H9 (cell line): ENCODE results near the gene KLHL1. TPM values are rescaled to one million over a fixed set of nuclear protein-coding genes. Genes with fewer than 3 reads are reported as not detected.

Experiments used
- DNase-seq: peaks from one replicate; pipeline ENCODE4 v3.0.0-alpha.2; 2017
- H2AFZ ChIP-seq: one replicate; pipeline ENCODE4 v1.6.1; 2013; ENCODE audit warnings: mild to moderate bottlenecking, low read length, control low read depth, moderate library complexity
- H2AK5ac ChIP-seq: 2 replicates; pipeline ENCODE4 v1.6.1; 2013; ENCODE audit warnings: low read length, control low read depth, mixed read lengths; ENCODE audit not compliant: insufficient read length
- H2BK120ac ChIP-seq: one replicate; pipeline ENCODE4 v1.6.1; 2013; ENCODE audit warnings: low read depth, mild to moderate bottlenecking, low read length, control low read depth, inconsistent platforms; ENCODE audit not compliant: poor library complexity, severe bottlenecking
- H2BK12ac ChIP-seq: 2 replicates; pipeline ENCODE4 v1.6.1; 2013; ENCODE audit warnings: low read length, control low read depth, mixed read lengths, low read depth; ENCODE audit not compliant: insufficient read length
- H2BK15ac ChIP-seq: 2 replicates; pipeline ENCODE4 v1.6.1; 2013; ENCODE audit warnings: low read depth, low read length, control low read depth
- H2BK20ac ChIP-seq: one replicate; pipeline ENCODE4 v1.6.1; 2013; ENCODE audit warnings: low read depth, mild to moderate bottlenecking, low read length, control low read depth, inconsistent platforms; ENCODE audit not compliant: poor library complexity, severe bottlenecking
- H2BK5ac ChIP-seq: 2 replicates; pipeline ENCODE4 v1.6.1; 2013; ENCODE audit warnings: low read length, control low read depth, mixed read lengths; ENCODE audit not compliant: insufficient read length
- H3K14ac ChIP-seq: 2 replicates; pipeline ENCODE4 v1.6.1; 2013; ENCODE audit warnings: low read length, control low read depth; ENCODE audit not compliant: insufficient read depth
- H3K18ac ChIP-seq: 2 replicates; pipeline ENCODE4 v1.6.1; 2013; ENCODE audit warnings: low read depth, mild to moderate bottlenecking, mixed read lengths, low read length, control low read depth; ENCODE audit not compliant: insufficient read length
- H3K23ac ChIP-seq: 2 replicates; pipeline ENCODE4 v1.6.1; 2013; ENCODE audit warnings: low read length, control low read depth, mixed read lengths, low read depth; ENCODE audit not compliant: insufficient read length
- H3K23me2 ChIP-seq: 2 replicates; pipeline ENCODE4 v1.6.1; 2013; ENCODE audit warnings: low read depth, mild to moderate bottlenecking, mixed read lengths, low read length, control low read depth; ENCODE audit not compliant: insufficient read length, poor library complexity, severe bottlenecking
- H3K27ac ChIP-seq: 2 replicates; pipeline ENCODE4 v1.5.1; 2013; ENCODE audit warnings: low read length, control low read depth, mixed read lengths, low read depth; ENCODE audit not compliant: insufficient read length
- H3K27me3 ChIP-seq: 2 replicates; pipeline ENCODE4 v1.6.1; 2013; ENCODE audit warnings: low read length, control low read depth, inconsistent platforms; ENCODE audit not compliant: insufficient read depth
- H3K4ac ChIP-seq: 2 replicates; pipeline ENCODE4 v1.6.1; 2013; ENCODE audit warnings: low read depth, mild to moderate bottlenecking, control low read depth, inconsistent platforms, low read length, moderate library complexity
- H3K4me1 ChIP-seq: 2 replicates; pipeline ENCODE4 v1.6.1; 2013; ENCODE audit warnings: low read length, control low read depth, inconsistent platforms; ENCODE audit not compliant: insufficient read depth
- H3K4me2 ChIP-seq: 2 replicates; pipeline ENCODE4 v1.6.1; 2013; ENCODE audit warnings: low read length, control low read depth, mixed read lengths; ENCODE audit not compliant: insufficient read length, insufficient read depth
- H3K56ac ChIP-seq: 2 replicates; pipeline ENCODE4 v1.6.1; 2013; ENCODE audit warnings: low read depth, mild to moderate bottlenecking, mixed read lengths, low read length, control low read depth; ENCODE audit not compliant: insufficient read length
- H3K79me1 ChIP-seq: 2 replicates; pipeline ENCODE4 v1.6.1; 2013; ENCODE audit warnings: low read depth, mild to moderate bottlenecking, moderate library complexity, low read length, control low read depth, inconsistent platforms; ENCODE audit not compliant: insufficient read depth, poor library complexity, severe bottlenecking
- H3K79me2 ChIP-seq: 2 replicates; pipeline ENCODE4 v1.6.1; 2013; ENCODE audit warnings: low read length, control low read depth, inconsistent platforms; ENCODE audit not compliant: insufficient read depth
- H3K9ac ChIP-seq: 2 replicates; pipeline ENCODE4 v1.6.1; 2013; ENCODE audit warnings: low read length, control low read depth, mixed read lengths; ENCODE audit not compliant: insufficient read length; ENCODE audit errors: extremely low read depth
- H3K9me3 ChIP-seq: one replicate; pipeline ENCODE4 v1.6.1; 2013; ENCODE audit warnings: low read depth, low read length, inconsistent platforms; ENCODE audit not compliant: control insufficient read depth
- H3T11ph ChIP-seq: one replicate; pipeline ENCODE4 v1.6.1; 2013; ENCODE audit warnings: mild to moderate bottlenecking, low read length, control low read depth, inconsistent platforms
- H4K20me1 ChIP-seq: one replicate; pipeline ENCODE4 v1.6.1; 2013; ENCODE audit not compliant: control insufficient read depth, insufficient read length, insufficient read depth
- H4K5ac ChIP-seq: 2 replicates; pipeline ENCODE4 v1.6.1; 2013; ENCODE audit warnings: low read depth, mild to moderate bottlenecking, mixed read lengths, low read length, control low read depth; ENCODE audit not compliant: insufficient read length
- H4K8ac ChIP-seq: replicated peaks from 2 replicates; pipeline ENCODE4 v1.6.1; 2013; ENCODE audit warnings: low read length, control low read depth, mixed read lengths, low read depth; ENCODE audit not compliant: insufficient read length
- H4K91ac ChIP-seq: 2 replicates; pipeline ENCODE4 v1.6.1; 2013; ENCODE audit warnings: low read depth, mild to moderate bottlenecking, moderate library complexity, mixed read lengths, low read length, control low read depth; ENCODE audit not compliant: insufficient read length
- H3K27ac Mint-ChIP-seq, 3 experiments: 2 replicates in 2 of 3; 3 replicates in 1 of 3; pipeline ENCODE4 v1.8.0; 2020 to 2021; ENCODE audit warnings: mixed read lengths in 3 of 3, mild to moderate bottlenecking in 1 of 3, moderate library complexity in 1 of 3
- H3K27me3 Mint-ChIP-seq: 2 replicates; pipeline ENCODE4 v1.8.0; 2021; ENCODE audit warnings: low read depth, mild to moderate bottlenecking, moderate library complexity, mixed read lengths
- H3K36me3 Mint-ChIP-seq, 3 experiments: 2 replicates in 2 of 3; 3 replicates in 1 of 3; pipeline ENCODE4 v1.8.0; 2020 to 2021; ENCODE audit warnings: low read depth in 3 of 3, mixed read lengths in 3 of 3; ENCODE audit not compliant: insufficient read depth in 1 of 3
- H3K4me1 Mint-ChIP-seq, 2 experiments: 2 replicates each; pipeline ENCODE4 v1.8.0; 2020; ENCODE audit warnings: mixed read lengths in 2 of 2
- H3K4me3 Mint-ChIP-seq, 2 experiments: 2 replicates in 1 of 2; 3 replicates in 1 of 2; pipeline ENCODE4 v1.8.0; 2020 to 2021; ENCODE audit warnings: mild to moderate bottlenecking in 2 of 2, mixed read lengths in 2 of 2, moderate library complexity in 1 of 2
- H3K9me3 Mint-ChIP-seq, 2 experiments: 2 replicates in 1 of 2; 3 replicates in 1 of 2; pipeline ENCODE4 v1.8.0; 2020; ENCODE audit warnings: mild to moderate bottlenecking in 2 of 2, mixed read lengths in 2 of 2, moderate library complexity in 1 of 2
- total RNA-seq: library from RNA; stranded (reverse); gene quantifications from 2 replicates; pipeline ENCODE4 v1.2.1, GENCODE V29; 2021
- TF ChIP-seq, protein P1 (sequence below): fragments of 200-600 bp; sonication (generic); conservative IDR thresholded peaks from 3 replicates; pipeline ENCODE4 v1.8.0; 2021; ENCODE audit warnings: antibody characterized with exemption, mild to moderate bottlenecking

The KLHL1 gene
- total RNA-seq, 1 experiment from 2014 or later = not detected

DNA sequence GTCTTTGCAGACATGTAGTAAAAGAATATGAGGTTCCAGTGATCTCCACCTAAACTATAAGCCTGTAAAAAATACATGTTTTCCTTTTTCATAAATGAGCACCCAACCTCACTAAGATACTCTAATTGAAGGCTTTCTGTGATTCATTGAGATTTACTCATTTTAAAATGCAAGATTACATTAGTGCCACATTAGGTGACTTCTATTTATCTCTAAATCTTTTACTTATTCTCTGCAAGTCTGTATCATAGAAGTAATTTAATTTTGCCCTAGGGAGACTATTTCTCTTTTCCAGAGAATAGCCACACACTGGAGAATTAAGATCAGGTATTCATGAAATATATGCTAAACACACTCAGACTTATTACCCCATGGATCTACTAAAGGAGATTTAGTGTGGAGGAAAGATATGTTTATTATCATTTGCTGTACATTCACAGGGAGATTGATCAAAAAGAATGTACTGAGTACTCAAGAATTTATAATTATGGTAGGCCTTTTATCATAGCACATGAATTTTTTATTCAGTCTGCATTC, 290.9 kb downstream of the KLHL1 start:
- DNase-seq = no peak
- Histone ChIP-seq H3K27me3 (no peaks in the 10 kb centered on the region), H2BK120ac (no peak overlapping the region), H3K79me2 (no peaks in the 10 kb centered on the region), H3K9me3 (no peaks in the 10 kb centered on the region), H2BK5ac (no peak overlapping the region), H2AK5ac (no peak overlapping the region), H3K14ac (no peak overlapping the region), H4K91ac (no peak overlapping the region), H3K18ac (no peak overlapping the region), H4K5ac (no peak overlapping the region), H3T11ph (no peak overlapping the region), H3K4me2 (no peak overlapping the region), H2AFZ (no peak overlapping the region), H2BK20ac (no peak overlapping the region), H3K4ac (no peak overlapping the region), H3K23me2 (no peaks in the 10 kb centered on the region), H2BK15ac (no peak overlapping the region), H4K8ac (no peak overlapping the region), H2BK12ac (no peak overlapping the region), H3K9ac (no peak overlapping the region), H3K56ac (no peak overlapping the region), H3K23ac (no peak overlapping the region), H3K27ac (no peak overlapping the region), H4K20me1 (no peaks in the 10 kb centered on the region), H3K79me1 (no peaks in the 10 kb centered on the region), H3K4me1 (no peaks in the 10 kb centered on the region)
- Mint-ChIP-seq H3K36me3 (peaks cover 5 to 9% (median 5%) of the 10 kb centered on the region in 3 experiments; a peak in 5 of 7 replicates), H3K9me3 (peaks cover 7 to 9% of the 10 kb centered on the region in 2 experiments), H3K27ac (no peak overlapping the region), H3K4me3 (no peak overlapping the region), H3K4me1 (no peaks in the 10 kb centered on the region), H3K27me3 (no peaks in the 10 kb centered on the region)
- TF ChIP-seq, protein P1, sequence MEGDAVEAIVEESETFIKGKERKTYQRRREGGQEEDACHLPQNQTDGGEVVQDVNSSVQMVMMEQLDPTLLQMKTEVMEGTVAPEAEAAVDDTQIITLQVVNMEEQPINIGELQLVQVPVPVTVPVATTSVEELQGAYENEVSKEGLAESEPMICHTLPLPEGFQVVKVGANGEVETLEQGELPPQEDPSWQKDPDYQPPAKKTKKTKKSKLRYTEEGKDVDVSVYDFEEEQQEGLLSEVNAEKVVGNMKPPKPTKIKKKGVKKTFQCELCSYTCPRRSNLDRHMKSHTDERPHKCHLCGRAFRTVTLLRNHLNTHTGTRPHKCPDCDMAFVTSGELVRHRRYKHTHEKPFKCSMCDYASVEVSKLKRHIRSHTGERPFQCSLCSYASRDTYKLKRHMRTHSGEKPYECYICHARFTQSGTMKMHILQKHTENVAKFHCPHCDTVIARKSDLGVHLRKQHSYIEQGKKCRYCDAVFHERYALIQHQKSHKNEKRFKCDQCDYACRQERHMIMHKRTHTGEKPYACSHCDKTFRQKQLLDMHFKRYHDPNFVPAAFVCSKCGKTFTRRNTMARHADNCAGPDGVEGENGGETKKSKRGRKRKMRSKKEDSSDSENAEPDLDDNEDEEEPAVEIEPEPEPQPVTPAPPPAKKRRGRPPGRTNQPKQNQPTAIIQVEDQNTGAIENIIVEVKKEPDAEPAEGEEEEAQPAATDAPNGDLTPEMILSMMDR = no peak
